SU-DHL-6 (cell line): ENCODE results near the gene ITPR2.

Experiments used
- CTCF ChIP-seq: fragments of 200-600 bp; sonication (generic); IDR thresholded peaks from one replicate; pipeline ENCODE4 v1.5.1; 2017; ENCODE audit warnings: antibody characterized with exemption, mild to moderate bottlenecking, low read length, moderate library complexity; ENCODE audit not compliant: insufficient read depth, poor library complexity, severe bottlenecking
- EZH2phosphoT487 ChIP-seq: fragments of 200-600 bp; sonication (generic), shearing (Covaris generic); conservative IDR thresholded peaks from 2 replicates; pipeline ENCODE4 v1.6.1; 2018; ENCODE audit warnings: mild to moderate bottlenecking, antibody characterized with exemption, low read length, moderate library complexity, mixed read lengths

- TF ChIP-seq CTCF (peak; percentile 14), EZH2phosphoT487 (no peak)
These were observed 30.5 kb upstream of the ITPR2 start for GRCh38 chr12:26863515-26863914.
